ENCODE measurements around the gene MIDN. TPM values are rescaled to one million over a fixed set of nuclear protein-coding genes. Genes with fewer than 3 reads are reported as not detected.
A peak's percentile ranks its signal among the peaks of the same experiment; 100 is the strongest.

The MIDN gene
- total and polyA plus RNA-seq, 2 of the 4 experiments (the other 2 are of a cell fraction), result 2.5 to 26.0 TPM

DNA sequence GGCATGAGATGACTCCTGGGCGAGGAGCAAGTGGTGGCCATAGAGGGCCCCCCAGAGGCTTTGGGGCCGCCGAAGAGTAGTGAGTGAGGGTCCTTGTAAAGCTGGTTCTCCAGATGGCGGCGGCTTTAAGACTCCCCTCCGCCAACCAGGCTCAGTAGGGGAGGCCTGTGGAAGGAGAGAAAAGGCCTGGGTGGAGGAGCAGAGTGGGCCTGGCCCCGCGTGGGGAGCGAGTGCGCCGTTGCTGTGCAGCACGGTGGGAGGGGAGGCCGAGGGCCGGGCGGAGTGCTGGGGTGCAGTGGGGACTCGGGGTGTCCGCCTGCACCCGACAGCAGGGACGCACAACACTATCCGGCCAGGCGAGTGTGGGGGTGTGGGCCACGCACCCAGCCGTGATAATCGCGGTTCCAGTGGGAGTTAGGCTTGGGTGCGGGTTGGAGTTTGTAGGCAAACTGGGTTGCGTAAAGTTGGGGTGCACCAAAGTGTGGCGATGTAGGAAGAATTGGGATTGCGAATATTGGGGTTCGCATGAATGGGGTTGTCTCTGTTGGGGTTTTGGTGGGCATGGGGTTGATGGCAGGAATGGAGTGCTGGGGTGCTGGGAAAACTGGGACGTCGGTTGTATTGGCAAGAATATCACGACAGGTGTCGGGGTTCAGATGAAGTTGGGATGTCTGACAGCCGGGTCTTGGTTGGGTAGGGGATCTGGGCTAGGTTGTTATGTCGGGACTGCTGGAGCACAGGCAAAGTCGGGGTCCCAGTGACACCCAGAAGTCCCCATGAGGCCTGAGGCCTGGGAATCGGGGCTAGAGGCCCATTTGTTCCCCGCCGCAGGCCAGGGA, 20.1 kb downstream of the MIDN start:
- no peak for ATAC-seq (ENCODE audit: low read depth)
- peaks cover 27% of the 10 kb centered on the region for H3K36me3 ChIP-seq (ENCODE audit: control insufficient read depth, insufficient read depth, low read length)

More for the DNA sequence above, 20.1 kb downstream of the MIDN start:
- H4K20me1 ChIP-seq (ENCODE audit: insufficient read depth, low read length), result peaks cover 54% of the 10 kb centered on the region
- H3K79me1 ChIP-seq (ENCODE audit: low read depth in 1 of 2, low read length in 2 of 2), result peaks cover 9 to 63% of the 10 kb centered on the region in 2 experiments; a peak in 3 of 4 replicates
- H3K4me3 ChIP-seq (ENCODE audit: insufficient read depth, low read depth, low read length), result no peak overlapping the region
- H2AK9ac ChIP-seq (replicated peaks; ENCODE audit: low read depth, low read length, poor library complexity), result peak overlapping the region; percentile 62
- H4K91ac ChIP-seq (ENCODE audit: insufficient read depth, low read depth, low read length), result peak overlapping the region; percentile 8; the same call in 1 of the 2 replicates
- DNase-seq, result no peak
- 56% methylated on average over 19 of the region's 40 CpGs; no CpG with 5 or more reads in 1 of the 2 experiments for WGBS, 2 experiments (ENCODE audit: extremely low coverage in 2 of 2, insufficient read length in 1 of 2)
- peak overlapping the region; percentile 18 for H2BK5ac ChIP-seq (ENCODE audit: low read depth, low read length, poor library complexity, severe bottlenecking)
- H2AFZ ChIP-seq (replicated peaks; ENCODE audit: low read length, poor library complexity), result peak overlapping the region; percentile 80
- no peak overlapping the region; the same call in 2 of the 3 replicates for H2BK15ac ChIP-seq (ENCODE audit: low read depth, low read length)
- no peaks in the 10 kb centered on the region for H3K9me3 ChIP-seq (ENCODE audit: control insufficient read depth, insufficient read depth, low read length)
- H3K27me3 ChIP-seq (ENCODE audit: control insufficient read depth, insufficient read depth, low read length), result no peaks in the 10 kb centered on the region
- H3K56ac ChIP-seq (ENCODE audit: extremely low read depth, insufficient read depth, low read length), result no peak overlapping the region
- no peak overlapping the region for H2BK20ac ChIP-seq (ENCODE audit: low read depth, low read length)
- peaks cover 39% of the 10 kb centered on the region for H3K4me1 ChIP-seq (ENCODE audit: control insufficient read depth, insufficient read depth, low read length)
- no TSS peak for BruUV-seq (replicated peaks)
- peak overlapping the region; percentile 66 for H2AK5ac ChIP-seq (ENCODE audit: low read depth, low read length)
- dilution Hi-C loops (cut with HindIII; ENCODE audit: low sequenced_read_pairs, unreplicated experiment) (no loop called here), intact Hi-C loops (cut with micrococcal nuclease) (loop anchor here (1.0 kb wide), 1 partner anchor 19 kb away; no protein-coding TSS in a partner anchor), in situ Hi-C loops (cut with MboI; ENCODE audit: low sequenced_read_pairs) (no loop called here)
- peak overlapping the region in 1 of 2 experiments; percentile 45; a peak in 1 of 4 replicates for H4K8ac ChIP-seq (ENCODE audit: low read depth in 2 of 2, low read length in 2 of 2)
- H3K27ac ChIP-seq (ENCODE audit: insufficient read depth, low read length), result peak overlapping the region; percentile 12; the same call in 1 of the 2 replicates
- TF ChIP-seq BHLHE40 (IDR thresholded peaks at IDR 0.05; ENCODE audit: low read depth, low read length) (peak; percentile 42; the same call in 1 of the 2 replicates), SMC3 (IDR thresholded peaks at IDR 0.05; ENCODE audit: low read depth, low read length) (no peak)
- no peak overlapping the region for H3K14ac ChIP-seq (replicated peaks; ENCODE audit: low read depth, low read length)
- CTCF ChIA-PET, result interaction anchor here (1.5 to 3.5 kb wide), 4 partner anchors 11 to 25 kb away, joined by 8 to 64 read pairs (median 13); no protein-coding TSS in a partner anchor
- POLR2A ChIA-PET (ENCODE audit: unreplicated experiment), result interaction anchor here (0.5 to 1.4 kb wide), 17 partner anchors 8 to 285 kb away, joined by 3 to 62 read pairs (median 4); partner anchors contain the start of genes ATP5F1D, GPX4 and WDR18
- H4K5ac ChIP-seq (ENCODE audit: low read depth, low read length), result no peak overlapping the region
- H3K4me2 ChIP-seq (ENCODE audit: low read depth, low read length), result peak overlapping the region; percentile 61
- no peak overlapping the region for H3K23ac ChIP-seq (ENCODE audit: low read depth, low read length)
- peaks cover 8% of the 10 kb centered on the region for H3K9me1 ChIP-seq (ENCODE audit: insufficient read depth, low read length)
- peak overlapping the region; percentile 68 for H3K4ac ChIP-seq (ENCODE audit: low read depth, low read length)
- no peak overlapping the region for H2BK120ac ChIP-seq (ENCODE audit: low read depth, low read length)
- H3K9ac ChIP-seq (ENCODE audit: low read depth, low read length), result peak overlapping the region; percentile 24; the same call in 1 of the 2 replicates
- H3K18ac ChIP-seq (ENCODE audit: low read depth, low read length), result no peak overlapping the region
